ENCODE measurements around the gene TSFM.

DNA sequence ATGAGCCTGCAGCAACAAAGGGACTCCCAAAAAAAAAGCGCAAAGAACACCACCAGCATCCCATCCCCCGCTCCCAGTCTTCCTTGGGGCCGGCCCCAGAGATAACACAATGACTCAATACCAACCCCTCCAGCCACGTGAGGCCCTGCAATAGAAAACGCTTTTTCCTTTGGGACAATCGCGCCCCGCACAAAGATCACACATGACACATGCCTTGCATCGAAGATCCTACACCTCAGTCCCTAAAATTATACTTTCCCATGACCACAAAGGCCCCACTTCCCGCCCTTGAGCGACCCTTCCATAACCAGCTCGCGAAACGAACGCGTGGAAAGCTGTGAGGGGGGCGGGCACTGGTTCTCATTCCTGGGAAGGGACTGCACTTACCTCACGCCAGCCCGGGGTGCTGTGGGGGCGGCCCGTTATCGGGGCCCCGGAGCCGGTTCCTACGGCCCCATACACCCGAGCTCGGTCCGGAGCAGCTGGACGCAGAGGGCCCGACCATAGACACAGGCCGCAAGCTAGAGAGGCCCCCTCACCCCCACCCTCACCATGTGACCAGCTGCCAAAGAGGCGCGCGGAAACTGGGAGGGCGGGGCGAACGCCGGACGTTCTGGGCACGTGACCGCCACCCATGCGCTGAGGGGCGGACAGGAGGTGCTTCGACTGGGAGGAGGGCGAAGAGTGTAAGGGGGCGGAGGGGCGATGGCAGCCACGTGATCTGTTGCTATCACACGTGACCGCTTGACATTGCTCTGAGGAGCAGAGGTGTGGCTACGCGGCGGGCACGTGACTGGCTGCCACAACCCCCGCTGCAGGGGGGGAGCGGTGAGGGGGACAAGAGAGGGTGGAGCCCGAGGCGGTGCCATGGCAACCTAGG, 30.6 kb upstream of the TSFM start, which contains the start of gene CDK4:
- TF ChIP-seq, protein P1, sequence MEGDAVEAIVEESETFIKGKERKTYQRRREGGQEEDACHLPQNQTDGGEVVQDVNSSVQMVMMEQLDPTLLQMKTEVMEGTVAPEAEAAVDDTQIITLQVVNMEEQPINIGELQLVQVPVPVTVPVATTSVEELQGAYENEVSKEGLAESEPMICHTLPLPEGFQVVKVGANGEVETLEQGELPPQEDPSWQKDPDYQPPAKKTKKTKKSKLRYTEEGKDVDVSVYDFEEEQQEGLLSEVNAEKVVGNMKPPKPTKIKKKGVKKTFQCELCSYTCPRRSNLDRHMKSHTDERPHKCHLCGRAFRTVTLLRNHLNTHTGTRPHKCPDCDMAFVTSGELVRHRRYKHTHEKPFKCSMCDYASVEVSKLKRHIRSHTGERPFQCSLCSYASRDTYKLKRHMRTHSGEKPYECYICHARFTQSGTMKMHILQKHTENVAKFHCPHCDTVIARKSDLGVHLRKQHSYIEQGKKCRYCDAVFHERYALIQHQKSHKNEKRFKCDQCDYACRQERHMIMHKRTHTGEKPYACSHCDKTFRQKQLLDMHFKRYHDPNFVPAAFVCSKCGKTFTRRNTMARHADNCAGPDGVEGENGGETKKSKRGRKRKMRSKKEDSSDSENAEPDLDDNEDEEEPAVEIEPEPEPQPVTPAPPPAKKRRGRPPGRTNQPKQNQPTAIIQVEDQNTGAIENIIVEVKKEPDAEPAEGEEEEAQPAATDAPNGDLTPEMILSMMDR (IDR thresholded peaks at IDR 0.05) = no peak
- no peak for TF ChIP-seq EZH2phosphoT487 (IDR thresholded peaks at IDR 0.05)
